Psoas muscle (tissue), 8 donors: ENCODE measurements around the gene EVC. TPM values are rescaled to one million over a fixed set of nuclear protein-coding genes. Genes with fewer than 3 reads are reported as not detected.

Source experiments
- ATAC-seq, 4 donors: fragments of 200-7000 bp; cut with Tn5 transposase; one replicate each; pipeline ENCODE4 v1.9.1; 2020; ENCODE audit warnings: moderate library complexity in 3 of 4, mild to moderate bottlenecking in 2 of 4
- DNase-seq, 2 donors: peaks; one replicate each; pipeline ENCODE4 v3.0.0-alpha.2; 2020
- H3K27ac ChIP-seq: fragments of 200-600 bp; one replicate; pipeline ENCODE4 v1.8.0; 2022
- H3K27me3 ChIP-seq, 3 donors: fragments of 200-600 bp in 1 of 3; one replicate each; pipeline versions ENCODE4 v1.6.1 to v1.8.0; 2013 to 2022; ENCODE audit warnings: low read length in 2 of 3, mild to moderate bottlenecking in 2 of 3, moderate library complexity in 1 of 3; ENCODE audit not compliant: insufficient read depth in 3 of 3
- H3K36me3 ChIP-seq, 2 donors: fragments of 200-600 bp in 1 of 2; one replicate each; pipeline versions ENCODE4 v1.6.1 to v1.8.0; 2013 to 2022; ENCODE audit warnings: low read depth in 1 of 2, mild to moderate bottlenecking in 1 of 2, moderate library complexity in 1 of 2; ENCODE audit not compliant: insufficient read depth in 1 of 2
- H3K4me1 ChIP-seq: fragments of 200-600 bp; one replicate; pipeline ENCODE4 v1.8.0; 2022
- H3K4me3 ChIP-seq: fragments of 200-600 bp; one replicate; pipeline ENCODE4 v1.8.0; 2022; ENCODE audit warnings: mild to moderate bottlenecking
- H3K9me3 ChIP-seq: fragments of 200-600 bp; one replicate; pipeline ENCODE4 v1.8.0; 2022
- WGBS, 3 donors: extraction: QIAGEN DNeasy Blood & Tissue Kit; methylation state at CpG; one replicate each; pipeline versions ENCODE4 v1.1.6 to v1.1.7; 2013; 5-methylcytosine and 5-hydroxymethylcytosine counted together
- intact Hi-C, 2 donors: fragments of 100-400 bp; cut with DNase I; formaldehyde crosslinking; loops; one replicate each; pipeline versions ENCODE4 v1.11.0 to v1.14.2; 2022
- polyA plus RNA-seq, 3 donors: library from polyadenylated mRNA; stranded (reverse); fragments of 200-250 nt; gene quantifications; one replicate each; pipeline ENCODE4 v1.2.3, GENCODE V29; 2013
- total RNA-seq, 4 donors: library from RNA; stranded (reverse); fragmentation: NEBNext Ultra II Directional in 2 of 4; extraction: Animal tissue kit (Norgen Biotek cat#: 25700) in 2 of 4; gene quantifications; one replicate each; pipeline versions ENCODE4 v1.2.1 to v1.2.4, GENCODE V29; 2021 to 2023
- TF ChIP-seq, protein P1 (sequence below): fragments of 200-600 bp; IDR thresholded peaks from one replicate; pipeline ENCODE4 v1.8.0; 2022; ENCODE audit warnings: antibody characterized with exemption
- donor health status: healthy with polysubstance abuse.
- donor health status: DM: no; HTN: no; CAD: no; lungs with moderate emphysema.
- donor health status: Bipolar disorder and iron deficiency.
- donor health status: healthy.
- donor health status: DM: yes; HTN: yes; CAD: no.
- donor health status: DM: no; HTN: no; CAD: no.
- donor health status: DM: no; HTN: no; CAD: no.
- donor health status: DM: yes; HTN: yes; CAD: no.

The EVC gene
- total and polyA plus RNA-seq, 7 donors = 0.56 to 3.8 (median 1.5) TPM

DNA sequence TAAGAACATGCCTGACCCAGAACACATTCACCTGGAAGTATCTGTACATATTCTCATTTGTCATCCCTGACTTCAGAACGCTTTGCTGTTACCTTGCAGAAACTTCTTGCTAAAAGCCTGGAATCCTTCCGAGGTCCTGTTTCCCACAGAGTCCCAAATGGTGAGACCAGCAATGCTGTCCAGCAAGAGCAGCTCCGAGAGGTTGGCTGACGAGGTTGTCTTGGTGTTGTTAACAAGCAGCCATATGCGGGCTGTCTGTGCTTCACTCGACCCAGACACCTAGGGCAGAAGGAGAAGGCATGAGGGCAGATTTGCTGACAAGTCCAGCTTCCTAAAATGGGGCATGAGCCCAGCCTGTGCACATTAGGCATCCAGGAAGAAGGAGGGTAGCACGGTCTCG, 21.9 kb upstream of the EVC start:
- intact Hi-C loops = no loop called here
- Histone ChIP-seq H3K4me1 (no peaks in the 10 kb centered on the region), H3K9me3 (no peaks in the 10 kb centered on the region), H3K27me3 (no peaks in the 10 kb centered on the region), H3K36me3 (peaks cover 0 to 4% of the 10 kb centered on the region in 2 donors), H3K4me3 (no peak overlapping the region), H3K27ac (no peak overlapping the region)
- ATAC-seq (no peak), DNase-seq (no peak)
- 88 to 93% (median 91%) methylated on average over 8 of the region's 8 CpGs for WGBS, 3 donors
- TF ChIP-seq, protein P1, sequence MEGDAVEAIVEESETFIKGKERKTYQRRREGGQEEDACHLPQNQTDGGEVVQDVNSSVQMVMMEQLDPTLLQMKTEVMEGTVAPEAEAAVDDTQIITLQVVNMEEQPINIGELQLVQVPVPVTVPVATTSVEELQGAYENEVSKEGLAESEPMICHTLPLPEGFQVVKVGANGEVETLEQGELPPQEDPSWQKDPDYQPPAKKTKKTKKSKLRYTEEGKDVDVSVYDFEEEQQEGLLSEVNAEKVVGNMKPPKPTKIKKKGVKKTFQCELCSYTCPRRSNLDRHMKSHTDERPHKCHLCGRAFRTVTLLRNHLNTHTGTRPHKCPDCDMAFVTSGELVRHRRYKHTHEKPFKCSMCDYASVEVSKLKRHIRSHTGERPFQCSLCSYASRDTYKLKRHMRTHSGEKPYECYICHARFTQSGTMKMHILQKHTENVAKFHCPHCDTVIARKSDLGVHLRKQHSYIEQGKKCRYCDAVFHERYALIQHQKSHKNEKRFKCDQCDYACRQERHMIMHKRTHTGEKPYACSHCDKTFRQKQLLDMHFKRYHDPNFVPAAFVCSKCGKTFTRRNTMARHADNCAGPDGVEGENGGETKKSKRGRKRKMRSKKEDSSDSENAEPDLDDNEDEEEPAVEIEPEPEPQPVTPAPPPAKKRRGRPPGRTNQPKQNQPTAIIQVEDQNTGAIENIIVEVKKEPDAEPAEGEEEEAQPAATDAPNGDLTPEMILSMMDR = no peak

DNA sequence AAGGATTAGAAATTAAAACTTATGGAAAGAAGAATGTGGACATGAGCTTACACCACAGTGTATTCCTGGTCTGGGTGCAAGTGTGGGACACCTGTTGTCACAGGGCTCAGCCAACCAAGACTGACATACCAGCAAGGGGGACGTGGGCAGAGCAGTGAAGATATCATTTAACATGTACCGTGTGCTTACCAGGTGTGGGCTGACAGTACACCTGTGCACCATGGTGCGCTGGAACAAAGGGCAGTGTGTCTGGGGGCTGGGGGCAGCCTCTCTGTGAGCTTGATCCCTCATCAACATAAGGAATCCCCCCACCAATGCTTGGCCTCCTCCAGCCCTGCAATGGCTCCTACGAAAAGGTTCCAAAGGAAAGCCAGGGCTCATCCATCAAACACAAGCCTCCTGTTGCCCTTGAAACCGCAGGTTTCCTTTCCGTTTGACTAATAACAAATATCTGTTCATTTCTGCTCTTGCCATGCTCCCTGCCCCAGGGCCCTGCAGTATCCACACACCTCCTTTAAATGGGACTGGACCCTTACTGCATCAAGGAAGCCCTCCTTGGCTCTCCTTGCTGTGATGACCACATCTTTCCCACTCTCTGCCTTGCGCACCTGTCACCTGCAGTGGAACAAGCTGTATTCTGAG, 19.4 kb upstream of the EVC start:
- no peak for ATAC-seq
- TF ChIP-seq, protein P1 = no peak
- peaks cover 0 to 4% of the 10 kb centered on the region in 2 donors for H3K36me3 ChIP-seq
- WGBS, 3 donors = 79 to 83% (median 83%) methylated on average over 7 of the region's 7 CpGs
- no peaks in the 10 kb centered on the region for H3K27me3 ChIP-seq
- no peaks in the 10 kb centered on the region for H3K9me3 ChIP-seq
- no peak overlapping the region for H3K4me3 ChIP-seq
- H3K4me1 ChIP-seq = no peaks in the 10 kb centered on the region
- intact Hi-C loops = no loop called here
- DNase-seq = no peak
- H3K27ac ChIP-seq = no peak overlapping the region

DNA sequence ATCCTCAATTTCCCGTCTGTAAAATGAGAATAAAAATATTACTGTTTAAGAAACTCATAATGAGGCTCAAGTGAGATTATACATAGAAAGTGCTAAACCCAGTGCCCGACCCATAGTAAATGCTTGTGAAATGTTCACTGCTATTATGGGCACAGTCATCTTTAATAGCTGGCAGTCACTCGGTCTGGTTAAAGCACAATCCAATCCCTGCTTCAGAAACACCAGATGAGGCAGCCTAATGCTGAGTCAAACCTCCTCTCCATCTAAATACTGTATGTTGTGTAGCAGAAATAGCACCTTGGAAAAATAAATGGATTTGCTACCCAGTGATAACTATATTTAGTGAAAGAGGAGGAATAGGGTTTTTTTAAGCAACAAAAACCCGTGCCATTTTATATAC, 17.1 kb upstream of the EVC start:
- TF ChIP-seq, protein P1 = no peak
- no peaks in the 10 kb centered on the region for H3K9me3 ChIP-seq
- intact Hi-C loops = no loop called here
- DNase-seq = no peak
- no peak overlapping the region for H3K4me3 ChIP-seq
- H3K36me3 ChIP-seq = peaks cover 0 to 4% of the 10 kb centered on the region in 2 donors
- H3K27ac ChIP-seq = no peak overlapping the region
- no peak for ATAC-seq
- WGBS, 3 donors = 79 to 87% (median 79%) methylated on average over 4 of the region's 4 CpGs
- no peaks in the 10 kb centered on the region for H3K4me1 ChIP-seq
- H3K27me3 ChIP-seq = no peaks in the 10 kb centered on the region

DNA sequence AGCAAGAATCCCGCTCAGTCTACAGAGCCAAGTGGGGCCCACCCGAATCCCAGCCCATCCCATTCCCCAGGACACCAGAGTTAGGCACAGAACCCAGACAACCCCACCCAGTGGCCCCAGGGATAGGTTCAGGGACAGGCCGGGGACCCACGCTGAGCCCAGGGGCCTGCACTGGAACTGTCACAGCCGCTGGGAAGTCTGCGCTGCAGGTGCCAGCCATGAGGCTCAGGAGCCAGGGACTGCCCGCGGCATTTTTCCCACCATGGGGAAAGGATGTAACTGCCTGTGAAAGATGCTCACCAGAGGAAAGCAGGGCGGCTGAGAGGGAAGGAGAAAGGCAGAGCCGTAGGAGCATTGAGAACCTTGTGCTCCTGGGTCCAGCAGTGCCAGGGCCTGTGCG, 14.7 kb upstream of the EVC start:
- DNase-seq = no peak
- Histone ChIP-seq H3K4me1 (no peaks in the 10 kb centered on the region), H3K27me3 (no peaks in the 10 kb centered on the region), H3K36me3 (no peaks in the 10 kb centered on the region), H3K9me3 (no peaks in the 10 kb centered on the region), H3K27ac (no peak overlapping the region), H3K4me3 (no peak overlapping the region)
- no peak for ATAC-seq
- intact Hi-C loops = no loop called here
- 91 to 95% (median 94%) methylated on average over 11 of the region's 11 CpGs for WGBS, 3 donors
- TF ChIP-seq, protein P1 = no peak

DNA sequence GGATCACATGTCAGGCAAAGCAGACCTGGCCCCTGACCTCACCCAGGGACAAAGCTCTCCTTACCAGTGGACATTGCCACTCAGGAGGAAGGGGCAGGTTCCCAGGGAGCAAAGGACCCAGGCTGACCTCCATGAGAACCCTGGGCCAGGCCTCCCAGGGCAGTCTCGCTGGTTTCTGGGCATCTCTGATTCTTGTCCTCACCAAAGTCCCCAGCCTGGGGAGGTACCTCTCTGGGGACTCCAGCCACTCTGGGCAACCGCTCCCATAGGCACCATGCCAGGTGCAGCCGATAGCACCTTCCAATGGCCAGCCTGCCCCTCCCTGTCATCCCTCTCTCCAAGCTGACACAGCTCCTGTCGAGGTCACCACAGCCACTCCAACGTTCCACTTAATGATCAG, 10.5 kb upstream of the EVC start:
- intact Hi-C loops = no loop called here

More for the DNA sequence above, 10.5 kb upstream of the EVC start:
- Histone ChIP-seq H3K4me1 (no peaks in the 10 kb centered on the region), H3K27ac (no peak overlapping the region), H3K36me3 (no peaks in the 10 kb centered on the region), H3K4me3 (no peak overlapping the region), H3K27me3 (no peaks in the 10 kb centered on the region), H3K9me3 (no peaks in the 10 kb centered on the region)
- WGBS, 3 donors = 34 to 38% (median 36%) methylated on average over 5 of the region's 5 CpGs
- no peak for ATAC-seq
- TF ChIP-seq, protein P1 = no peak
- DNase-seq = no peak
